Measurements from ENCODE around the gene FCHO2.

Gene FCHO2

GRCh38 chr5:73118391-73118973 lies 162.6 kb downstream of the FCHO2 start:
- no peaks in the 10 kb centered on the region for H3K27me3 ChIP-seq (ENCODE audit: insufficient read depth, low read length)
- no peaks in the 10 kb centered on the region for H3K9me3 ChIP-seq (ENCODE audit: low read length)
- no peaks in the 10 kb centered on the region for H4K20me1 ChIP-seq (ENCODE audit: insufficient read depth, low read length)
- no peaks in the 10 kb centered on the region for H3F3A ChIP-seq (ENCODE audit: insufficient read depth, low read length)
- TF ChIP-seq CTCF (IDR thresholded peaks at IDR 0.05; ENCODE audit: low read length) (no peak), EZH2 (IDR thresholded peaks at IDR 0.05; ENCODE audit: borderline replicate concordance, low read length) (no peak)
- H3K27ac ChIP-seq (ENCODE audit: low read depth, low read length, poor library complexity, severe bottlenecking) = no peak overlapping the region
- no peak overlapping the region for H3K9ac ChIP-seq (ENCODE audit: low read length)
- H3K36me3 ChIP-seq (ENCODE audit: insufficient read depth, low read length) = no peaks in the 10 kb centered on the region
- no peaks in the 10 kb centered on the region for H3K79me2 ChIP-seq (ENCODE audit: insufficient read depth, low read length)
- no peaks in the 10 kb centered on the region for H3K9me2 ChIP-seq (ENCODE audit: low read depth, low read length)
- no peak overlapping the region for H2AFZ ChIP-seq (ENCODE audit: low read length)
- H3K4me2 ChIP-seq (ENCODE audit: low read length) = no peak overlapping the region
- no peak overlapping the region for H3K4me3 ChIP-seq (ENCODE audit: low read depth, low read length, poor library complexity, severe bottlenecking)
- H3K4me1 ChIP-seq (ENCODE audit: insufficient read depth, low read length, severe bottlenecking) = peaks cover 11% of the 10 kb centered on the region

GRCh38 chr5:73119451-73120157 lies 163.8 kb downstream of the FCHO2 start:
- H3K4me2 ChIP-seq (ENCODE audit: low read length) = no peak overlapping the region
- no peaks in the 10 kb centered on the region for H4K20me1 ChIP-seq (ENCODE audit: insufficient read depth, low read length)
- H3K4me3 ChIP-seq (ENCODE audit: low read depth, low read length, poor library complexity, severe bottlenecking) = no peak overlapping the region
- no peak overlapping the region for H3K9ac ChIP-seq (ENCODE audit: low read length)
- no peaks in the 10 kb centered on the region for H3K9me3 ChIP-seq (ENCODE audit: low read length)
- no peaks in the 10 kb centered on the region for H3K9me2 ChIP-seq (ENCODE audit: low read depth, low read length)
- peaks cover 18% of the 10 kb centered on the region for H3K4me1 ChIP-seq (ENCODE audit: insufficient read depth, low read length, severe bottlenecking)
- H2AFZ ChIP-seq (ENCODE audit: low read length) = no peak overlapping the region
- TF ChIP-seq EZH2 (IDR thresholded peaks at IDR 0.05; ENCODE audit: borderline replicate concordance, low read length) (no peak), CTCF (IDR thresholded peaks at IDR 0.05; ENCODE audit: low read length) (no peak)
- no peak overlapping the region for H3K27ac ChIP-seq (ENCODE audit: low read depth, low read length, poor library complexity, severe bottlenecking)
- no peaks in the 10 kb centered on the region for H3K79me2 ChIP-seq (ENCODE audit: insufficient read depth, low read length)
- H3K27me3 ChIP-seq (ENCODE audit: insufficient read depth, low read length) = no peaks in the 10 kb centered on the region
- no peaks in the 10 kb centered on the region for H3F3A ChIP-seq (ENCODE audit: insufficient read depth, low read length)
- no peaks in the 10 kb centered on the region for H3K36me3 ChIP-seq (ENCODE audit: insufficient read depth, low read length)

- TF ChIP-seq CTCF (IDR thresholded peaks at IDR 0.05; ENCODE audit: low read length) (no peak), EZH2 (IDR thresholded peaks at IDR 0.05; ENCODE audit: borderline replicate concordance, low read length) (no peak)
- Histone ChIP-seq H2AFZ (ENCODE audit: low read length) (no peak within 1 kb of the TSS), H3K79me2 (ENCODE audit: insufficient read depth, low read length) (no peaks in the 10 kb centered on the region), H3K4me2 (ENCODE audit: low read length) (no peak within 1 kb of the TSS), H3K9me3 (ENCODE audit: low read length) (no peaks in the 10 kb centered on the region), H3K27me3 (ENCODE audit: insufficient read depth, low read length) (no peaks in the 10 kb centered on the region), H3K9me2 (ENCODE audit: low read depth, low read length) (no peaks in the 10 kb centered on the region), H3K4me3 (ENCODE audit: low read depth, low read length, poor library complexity, severe bottlenecking) (no peak within 1 kb of the TSS), H4K20me1 (ENCODE audit: insufficient read depth, low read length) (no peaks in the 10 kb centered on the region), H3K9ac (ENCODE audit: low read length) (no peak within 1 kb of the TSS), H3K4me1 (ENCODE audit: insufficient read depth, low read length, severe bottlenecking) (peaks cover 19% of the 10 kb centered on the region), H3K27ac (ENCODE audit: low read depth, low read length, poor library complexity, severe bottlenecking) (no peak within 1 kb of the TSS), H3K36me3 (ENCODE audit: insufficient read depth, low read length) (no peaks in the 10 kb centered on the region), H3F3A (ENCODE audit: insufficient read depth, low read length) (no peaks in the 10 kb centered on the region)
Observed at GRCh38 chr5:73120222-73121118, 164.6 kb downstream of the FCHO2 start, which contains the start of gene TMEM171. TSS of gene TMEM171 (plus strand) at chr5:73120575. CDS start at chr5:73123374, 2,799 bp downstream.
